HCT116 (cell line): Measurements from ENCODE around the gene DNM3. TPM values are rescaled to one million over a fixed set of nuclear protein-coding genes. Genes with fewer than 3 reads are reported as not detected.

Experiments
- ATAC-seq: fragments of 200-7000 bp; cut with Tn5 transposase; 2 replicates; pipeline ENCODE4 v1.9.1; 2020; ENCODE audit warnings: mild to moderate bottlenecking, moderate library complexity
- BruUV-seq: library from RNA; stranded (reverse); fragments of 400-500 nt; replicated peaks from 2 replicates; lab custom pipeline; 2021; lab: Mats Ljungman, UMichigan
- CTCF ChIA-PET: fragments of 300-600 bp; sonication (Branson Sonifier 250); formaldehyde crosslinking; loops from one replicate; lab custom pipeline; 2021; ENCODE audit warnings: antibody characterized with exemption; lab: Charles Lee
- POLR2A ChIA-PET: fragments of 300-600, 350-600 bp; sonication (Branson Sonifier 250); formaldehyde crosslinking; loops from one replicate; lab custom pipeline; 2021; ENCODE audit warnings: antibody characterized with exemption; lab: Charles Lee
- RAD21 ChIA-PET, 2 experiments: fragments of 300-600 bp; sonication (Branson Sonifier 250); formaldehyde crosslinking; loops; one replicate each; lab custom pipeline; 2023; ENCODE audit warnings: low total read pairs in 2 of 2; ENCODE audit not compliant: uncharacterized antibody in 2 of 2, unreplicated experiment in 2 of 2, low non-redundant PET in 1 of 2; lab: Charles Lee
- DNase-seq: peaks from one replicate; pipeline ENCODE4 v3.0.0-alpha.2; 2010; ENCODE audit warnings: low read depth, low spot score
- H2AFZ ChIP-seq: fragments of 200-600 bp; shearing (Covaris generic), sonication (generic); 2 replicates; pipeline ENCODE4 v1.6.1; 2017; ENCODE audit warnings: low read depth, mixed run types, mixed read lengths, antibody characterized with exemption, low read length; ENCODE audit not compliant: poor library complexity, severe bottlenecking
- H3K27ac ChIP-seq: 2 replicates; pipeline ENCODE4 v1.5.1; 2012; ENCODE audit warnings: low read depth, low read length
- H3K27me3 ChIP-seq: fragments of 200-600 bp; sonication (generic); 2 replicates; pipeline ENCODE4 v1.6.1; 2016; ENCODE audit warnings: mixed run types, low read length, mixed read lengths; ENCODE audit not compliant: insufficient read depth
- H3K36me3 ChIP-seq, 2 experiments: fragments of 200-500 bp in 1 of 2; fragments of 200-600 bp in 1 of 2; sonication (Bioruptor generic) in 1 of 2; sonication (generic) in 1 of 2; 2 replicates each; pipeline versions ENCODE4 v1.5.1 to v1.6.1; 2014 to 2016; ENCODE audit warnings: low read length in 2 of 2, inconsistent platforms in 1 of 2, mixed read lengths in 1 of 2, mixed run types in 1 of 2; ENCODE audit not compliant: insufficient read depth in 2 of 2, control insufficient read depth in 1 of 2
- H3K4me1 ChIP-seq, 2 experiments: fragments of 200-600 bp in 1 of 2; sonication (generic) in 1 of 2; 2 replicates each; pipeline versions ENCODE4 v1.5.1 to v1.6.1; 2012 to 2017; ENCODE audit warnings: low read length in 2 of 2, inconsistent platforms in 1 of 2, mild to moderate bottlenecking in 1 of 2, mixed read lengths in 1 of 2, mixed run types in 1 of 2, moderate library complexity in 1 of 2; ENCODE audit not compliant: insufficient read depth in 2 of 2, control insufficient read depth in 1 of 2
- H3K4me2 ChIP-seq: fragments of 200-600 bp; sonication (generic); 2 replicates; pipeline ENCODE4 v1.6.1; 2017; ENCODE audit warnings: mixed run types, low read length, mixed read lengths
- H3K4me3 ChIP-seq, 2 experiments: fragments of 200-600 bp in 1 of 2; sonication (generic) in 1 of 2; replicated peaks in 1 of 2; 2 replicates each; pipeline ENCODE4 v1.5.1; 2011 to 2016; ENCODE audit warnings: low read length in 2 of 2, control low read depth in 1 of 2, low read depth in 1 of 2, mild to moderate bottlenecking in 1 of 2, mixed read lengths in 1 of 2, mixed run types in 1 of 2
- H3K79me2 ChIP-seq: fragments of 200-600 bp; sonication (generic); 2 replicates; pipeline ENCODE4 v1.6.1; 2017; ENCODE audit warnings: mild to moderate bottlenecking, mixed run types, low read length, moderate library complexity, mixed read lengths; ENCODE audit not compliant: insufficient read depth
- H3K9ac ChIP-seq: fragments of 200-600 bp; sonication (generic); 2 replicates; pipeline ENCODE4 v1.6.1; 2016; ENCODE audit warnings: low read length, mixed read lengths
- H3K9me2 ChIP-seq: fragments of 200-600 bp; sonication (generic), shearing (Covaris generic); 2 replicates; pipeline ENCODE4 v1.6.1; 2017; ENCODE audit warnings: mixed run types, mild to moderate bottlenecking, moderate library complexity; ENCODE audit not compliant: insufficient read depth
- H3K9me3 ChIP-seq, 2 experiments: fragments of 200-500 bp in 1 of 2; fragments of 200-600 bp in 1 of 2; sonication (Bioruptor generic) in 1 of 2; sonication (generic) in 1 of 2; 2 replicates each; pipeline ENCODE4 v1.6.1; 2014 to 2017; ENCODE audit warnings: low read length in 2 of 2, mixed read lengths in 2 of 2, inconsistent platforms in 1 of 2, low read depth in 1 of 2, mild to moderate bottlenecking in 1 of 2, mixed run types in 1 of 2, moderate library complexity in 1 of 2; ENCODE audit not compliant: control insufficient read depth in 1 of 2, insufficient read depth in 1 of 2
- H4K20me1 ChIP-seq: fragments of 200-600 bp; sonication (generic), shearing (Covaris generic); 2 replicates; pipeline ENCODE4 v1.6.1; 2017; ENCODE audit warnings: mixed run types, mild to moderate bottlenecking, moderate library complexity; ENCODE audit not compliant: insufficient read depth
- CBX3 ChIP-seq: IDR thresholded peaks from 2 replicates; pipeline ENCODE4 v1.6.1; 2012; ENCODE audit warnings: low read depth
- ELF1 ChIP-seq: IDR thresholded peaks from 2 replicates; pipeline ENCODE4 v1.6.1; 2012; ENCODE audit warnings: low read depth, borderline replicate concordance
- EZH2phosphoT487 ChIP-seq: fragments of 200-600 bp; IDR thresholded peaks from 2 replicates; pipeline ENCODE4 v1.6.1; 2018; ENCODE audit warnings: antibody characterized with exemption, borderline replicate concordance
- FOSL1 ChIP-seq: IDR thresholded peaks from 2 replicates; pipeline ENCODE4 v1.6.1; 2012; ENCODE audit warnings: low read depth
- JUND ChIP-seq: IDR thresholded peaks from 2 replicates; pipeline ENCODE4 v1.6.1; 2012
- POLR2A ChIP-seq: IDR thresholded peaks from 2 replicates; pipeline ENCODE4 v1.7.0; 2011; ENCODE audit warnings: borderline replicate concordance; ENCODE audit not compliant: insufficient read depth, insufficient read length; ENCODE audit errors: extremely low read depth
- RAD21 ChIP-seq: IDR thresholded peaks from 2 replicates; pipeline ENCODE4 v1.6.1; 2012; ENCODE audit warnings: low read depth, mild to moderate bottlenecking
- SIN3A ChIP-seq: IDR thresholded peaks from 2 replicates; pipeline ENCODE4 v1.6.1; 2012; ENCODE audit warnings: low read depth
- SRF ChIP-seq: IDR thresholded peaks from 2 replicates; pipeline ENCODE4 v1.6.1; 2012; ENCODE audit warnings: low read depth
- YY1 ChIP-seq: IDR thresholded peaks from 2 replicates; pipeline ENCODE4 v1.6.1; 2011; ENCODE audit warnings: low read length, low read depth, moderate library complexity, mild to moderate bottlenecking; ENCODE audit not compliant: insufficient replicate concordance; ENCODE audit errors: extremely low read depth
- ZFX ChIP-seq: fragments of 450-650 bp; IDR thresholded peaks from 2 replicates; pipeline ENCODE4 v1.6.1; 2017
- ZNF274 ChIP-seq: fragments of 200-500 bp; sonication (Bioruptor generic); IDR thresholded peaks from 2 replicates; pipeline ENCODE4 v1.6.1; 2014; ENCODE audit warnings: mild to moderate bottlenecking, low read depth, low read length, inconsistent platforms
- intact Hi-C: fragments of 100-400 bp; cut with micrococcal nuclease; formaldehyde crosslinking; loops from 2 replicates; pipeline ENCODE4 v1.10.0; 2022
- total RNA-seq: library from RNA; stranded (reverse); gene quantifications from one replicate; pipeline ENCODE4 v1.2.1, GENCODE V29; 2021; ENCODE audit not compliant: unreplicated experiment
- TF ChIP-seq, protein P1 (sequence below): IDR thresholded peaks from 2 replicates; pipeline ENCODE4 v1.6.1; 2012
- TF ChIP-seq, protein P2 (sequence below): IDR thresholded peaks from 2 replicates; pipeline ENCODE4 v1.6.1; 2012
- TF ChIP-seq, protein P3 (sequence below): IDR thresholded peaks from 2 replicates; pipeline ENCODE4 v1.6.1; 2011; ENCODE audit warnings: mild to moderate bottlenecking, low read length, moderate library complexity; ENCODE audit not compliant: insufficient replicate concordance; ENCODE audit errors: extremely low read depth
- TF ChIP-seq, protein P4 (sequence below), 3 experiments: fragments of 200-600 bp in 1 of 3; sonication (generic) in 1 of 3; IDR thresholded peaks in 2 of 3; conservative IDR thresholded peaks in 1 of 3; 2 replicates each; pipeline ENCODE4 v1.5.1; 2012 to 2017; ENCODE audit warnings: low read depth in 2 of 3, low read length in 2 of 3, antibody characterized with exemption in 1 of 3, borderline replicate concordance in 1 of 3, control low read depth in 1 of 3, mild to moderate bottlenecking in 1 of 3, mixed read lengths in 1 of 3, mixed run types in 1 of 3, moderate library complexity in 1 of 3; ENCODE audit not compliant: insufficient read depth in 1 of 3

DNM3 gene
- total RNA-seq, 1 experiment from 2014 or later, result 3.1 TPM

DNA sequence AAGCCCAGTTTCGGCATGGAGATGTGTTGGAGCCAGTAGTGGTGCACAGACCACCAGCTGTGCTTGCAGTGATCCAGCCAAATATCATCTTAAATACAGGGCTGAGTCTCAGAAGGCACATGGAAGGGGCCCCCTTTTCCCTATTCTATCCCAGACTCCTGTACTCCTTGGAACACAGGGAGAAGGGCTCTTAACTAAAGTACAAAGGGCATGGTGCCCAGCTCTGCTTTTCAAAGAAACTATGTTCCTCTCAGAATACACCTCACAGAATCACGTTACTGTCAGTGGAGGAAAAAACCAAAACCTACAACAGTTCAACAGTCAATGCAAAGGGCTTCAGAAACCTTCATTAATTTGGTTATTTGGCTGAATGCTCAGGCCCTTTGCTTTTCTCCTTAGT is 398.6 kb downstream of the DNM3 start (continued):
- TF ChIP-seq, protein P1, sequence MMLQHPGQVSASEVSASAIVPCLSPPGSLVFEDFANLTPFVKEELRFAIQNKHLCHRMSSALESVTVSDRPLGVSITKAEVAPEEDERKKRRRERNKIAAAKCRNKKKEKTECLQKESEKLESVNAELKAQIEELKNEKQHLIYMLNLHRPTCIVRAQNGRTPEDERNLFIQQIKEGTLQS, result no peak
- TF ChIP-seq CBX3 (no peak), ZFX (no peak), ZNF274 (no peak), RAD21 (no peak), SRF (no peak), JUND (no peak), FOSL1 (no peak), EZH2phosphoT487 (no peak)
- TF ChIP-seq, protein P2, sequence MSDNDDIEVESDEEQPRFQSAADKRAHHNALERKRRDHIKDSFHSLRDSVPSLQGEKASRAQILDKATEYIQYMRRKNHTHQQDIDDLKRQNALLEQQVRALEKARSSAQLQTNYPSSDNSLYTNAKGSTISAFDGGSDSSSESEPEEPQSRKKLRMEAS, result no peak
- TF ChIP-seq, all 23 proteins: peak for 0

DNA sequence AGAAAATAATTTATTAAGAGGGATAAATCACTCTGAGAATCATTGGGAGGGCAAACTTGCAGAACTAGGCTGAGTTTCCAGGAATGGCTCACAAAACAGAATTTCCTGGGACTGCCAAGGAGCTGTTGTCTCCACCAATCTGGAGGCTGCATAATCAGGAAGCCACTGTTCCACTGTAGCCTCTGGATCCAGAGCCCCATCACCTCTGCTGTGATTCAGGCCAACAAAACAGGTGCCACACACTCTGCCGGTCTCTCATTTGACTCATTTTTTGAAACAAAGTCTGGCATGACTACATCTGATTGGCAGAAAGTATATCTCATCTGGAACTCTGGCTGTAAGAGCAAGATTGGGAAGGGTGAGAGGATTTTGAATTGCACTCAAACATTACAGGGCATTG is 400.2 kb downstream of the DNM3 start:
- intact Hi-C loops, result no loop called here
- Histone ChIP-seq H3K4me3 (no peak overlapping the region), H3K9me3 (no peaks in the 10 kb centered on the region), H3K4me1 (no peaks in the 10 kb centered on the region), H3K27ac (no peak overlapping the region), H3K27me3 (0 out of 2 replicates have a peak, but pooled peaks cover 6% of the 10 kb centered on the region), H3K9ac (no peak overlapping the region), H4K20me1 (no peaks in the 10 kb centered on the region), H3K9me2 (no peaks in the 10 kb centered on the region), H2AFZ (no peak overlapping the region), H3K36me3 (no peaks in the 10 kb centered on the region), H3K4me2 (no peak overlapping the region), H3K79me2 (no peaks in the 10 kb centered on the region)
- ChIA-PET RAD21 (no interaction called here), POLR2A (no interaction called here), CTCF (no interaction called here)
- DNase-seq, result no peak
- no peak for TF ChIP-seq YY1
- TF ChIP-seq, protein P3, sequence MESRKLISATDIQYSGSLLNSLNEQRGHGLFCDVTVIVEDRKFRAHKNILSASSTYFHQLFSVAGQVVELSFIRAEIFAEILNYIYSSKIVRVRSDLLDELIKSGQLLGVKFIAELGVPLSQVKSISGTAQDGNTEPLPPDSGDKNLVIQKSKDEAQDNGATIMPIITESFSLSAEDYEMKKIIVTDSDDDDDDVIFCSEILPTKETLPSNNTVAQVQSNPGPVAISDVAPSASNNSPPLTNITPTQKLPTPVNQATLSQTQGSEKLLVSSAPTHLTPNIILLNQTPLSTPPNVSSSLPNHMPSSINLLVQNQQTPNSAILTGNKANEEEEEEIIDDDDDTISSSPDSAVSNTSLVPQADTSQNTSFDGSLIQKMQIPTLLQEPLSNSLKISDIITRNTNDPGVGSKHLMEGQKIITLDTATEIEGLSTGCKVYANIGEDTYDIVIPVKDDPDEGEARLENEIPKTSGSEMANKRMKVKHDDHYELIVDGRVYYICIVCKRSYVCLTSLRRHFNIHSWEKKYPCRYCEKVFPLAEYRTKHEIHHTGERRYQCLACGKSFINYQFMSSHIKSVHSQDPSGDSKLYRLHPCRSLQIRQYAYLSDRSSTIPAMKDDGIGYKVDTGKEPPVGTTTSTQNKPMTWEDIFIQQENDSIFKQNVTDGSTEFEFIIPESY, result no peak
- no peak for TF ChIP-seq JUND
- TF ChIP-seq RAD21, result no peak
- no peak for TF ChIP-seq POLR2A
- TF ChIP-seq ELF1, result no peak
- TF ChIP-seq, protein P4, sequence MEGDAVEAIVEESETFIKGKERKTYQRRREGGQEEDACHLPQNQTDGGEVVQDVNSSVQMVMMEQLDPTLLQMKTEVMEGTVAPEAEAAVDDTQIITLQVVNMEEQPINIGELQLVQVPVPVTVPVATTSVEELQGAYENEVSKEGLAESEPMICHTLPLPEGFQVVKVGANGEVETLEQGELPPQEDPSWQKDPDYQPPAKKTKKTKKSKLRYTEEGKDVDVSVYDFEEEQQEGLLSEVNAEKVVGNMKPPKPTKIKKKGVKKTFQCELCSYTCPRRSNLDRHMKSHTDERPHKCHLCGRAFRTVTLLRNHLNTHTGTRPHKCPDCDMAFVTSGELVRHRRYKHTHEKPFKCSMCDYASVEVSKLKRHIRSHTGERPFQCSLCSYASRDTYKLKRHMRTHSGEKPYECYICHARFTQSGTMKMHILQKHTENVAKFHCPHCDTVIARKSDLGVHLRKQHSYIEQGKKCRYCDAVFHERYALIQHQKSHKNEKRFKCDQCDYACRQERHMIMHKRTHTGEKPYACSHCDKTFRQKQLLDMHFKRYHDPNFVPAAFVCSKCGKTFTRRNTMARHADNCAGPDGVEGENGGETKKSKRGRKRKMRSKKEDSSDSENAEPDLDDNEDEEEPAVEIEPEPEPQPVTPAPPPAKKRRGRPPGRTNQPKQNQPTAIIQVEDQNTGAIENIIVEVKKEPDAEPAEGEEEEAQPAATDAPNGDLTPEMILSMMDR (IDR thresholded peaks at IDR 0.05 in 2 of 3, conservative IDR thresholded peaks at IDR 0.05 in 1 of 3; ENCODE audit: borderline replicate concordance in 1 of 3, insufficient read depth in 1 of 3, low read depth in 2 of 3, low read length in 2 of 3), result no peak
- TF ChIP-seq, protein P2, result no peak
- no peak for TF ChIP-seq SIN3A
- ATAC-seq, result no peak
- no TSS peak for BruUV-seq
